HG03571 (cell line): ENCODE data around the gene COX6B2.

Source experiments
- ATAC-seq: cut with Tn5 transposase; IDR thresholded peaks from one replicate; pipeline ENCODE4 v1.9.1; 2021; ENCODE audit not compliant: unreplicated experiment

Gene COX6B2

DNA sequence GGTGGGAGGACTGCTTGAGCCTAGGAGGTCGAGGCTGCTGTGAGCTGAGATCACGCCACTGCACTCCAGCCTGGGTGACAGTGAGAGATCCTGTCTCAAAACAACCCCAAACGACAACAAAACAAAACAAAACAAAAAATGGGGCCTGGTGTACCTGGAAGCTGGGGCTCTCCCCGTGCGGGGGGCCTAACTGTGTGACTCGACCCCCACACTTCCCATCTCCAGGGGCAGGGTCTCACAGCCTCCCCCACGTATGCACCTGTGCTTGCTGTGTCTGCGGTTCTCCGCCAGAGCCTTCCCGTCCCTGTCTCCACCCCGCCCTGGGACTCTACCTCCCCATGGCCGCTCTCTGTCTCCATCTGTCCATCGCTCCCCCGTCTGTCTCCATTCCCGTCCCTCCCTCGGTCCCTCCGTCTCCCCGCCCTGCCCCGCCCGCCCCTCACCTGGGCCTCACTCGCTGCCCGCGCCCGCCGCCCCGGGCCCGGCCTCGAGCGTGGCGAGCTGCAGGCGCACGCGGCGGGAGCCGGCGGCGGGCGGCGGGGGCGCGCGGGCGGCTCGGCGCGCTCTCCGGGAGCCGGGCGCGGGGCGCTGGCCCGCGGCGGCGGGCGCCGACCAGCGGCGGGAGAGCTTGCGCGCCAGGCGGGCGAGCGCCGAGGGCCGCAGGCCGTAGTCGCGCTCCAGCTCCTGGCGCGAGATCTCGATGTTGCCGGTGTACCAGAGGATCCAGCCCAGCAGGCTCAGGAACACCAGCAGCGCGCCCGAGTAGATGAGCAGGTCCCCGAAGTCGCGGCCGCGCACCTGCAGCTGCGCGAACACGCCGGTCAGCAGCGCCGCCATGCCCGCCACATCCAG is 29.0 kb upstream of the COX6B2 start:
- no peak for ATAC-seq

DNA sequence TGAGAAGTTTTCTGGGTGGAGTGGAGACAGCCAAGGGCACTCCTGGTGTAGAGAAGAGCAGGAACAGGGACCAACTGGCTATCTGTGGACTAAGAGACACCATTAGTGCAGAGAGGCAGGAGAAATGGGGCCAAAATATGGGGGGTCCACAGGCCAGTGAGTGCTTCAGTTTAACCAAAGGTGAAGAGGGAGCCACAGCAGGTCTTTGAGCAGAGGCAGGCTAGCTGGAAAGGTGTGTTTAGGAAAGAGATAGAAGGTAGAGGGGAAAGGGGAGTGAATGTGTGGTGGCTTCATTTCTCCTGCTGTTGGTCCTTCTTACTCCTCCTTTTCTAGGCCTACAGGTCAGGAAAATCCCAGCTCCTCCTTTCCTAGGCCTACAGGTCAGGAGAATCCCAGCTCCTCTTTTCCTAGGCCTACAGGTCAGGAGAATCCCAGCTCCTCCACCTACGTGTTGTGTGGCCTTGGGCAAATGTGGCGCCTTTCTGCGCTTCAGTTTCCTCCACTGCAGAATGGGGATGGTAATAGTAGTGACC is 28.1 kb upstream of the COX6B2 start:
- no peak for ATAC-seq

DNA sequence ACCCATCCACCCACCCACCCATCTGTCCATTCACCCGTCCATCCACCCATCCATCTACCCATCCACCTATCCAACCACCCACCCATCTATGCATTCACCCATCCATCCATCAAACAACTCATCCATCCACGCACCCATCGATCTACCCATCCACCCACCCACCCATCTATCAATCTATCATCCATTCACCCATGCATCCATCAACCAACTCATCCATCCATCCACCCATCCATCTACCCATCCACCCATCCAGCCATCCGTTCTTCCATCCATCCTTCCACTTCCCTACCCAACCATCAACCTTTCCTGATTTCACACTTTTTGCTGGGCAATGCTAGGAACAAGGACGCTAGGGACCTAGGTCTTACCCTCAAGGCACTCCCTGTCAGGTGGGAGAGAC is 27.5 kb upstream of the COX6B2 start:
- no peak for ATAC-seq

DNA sequence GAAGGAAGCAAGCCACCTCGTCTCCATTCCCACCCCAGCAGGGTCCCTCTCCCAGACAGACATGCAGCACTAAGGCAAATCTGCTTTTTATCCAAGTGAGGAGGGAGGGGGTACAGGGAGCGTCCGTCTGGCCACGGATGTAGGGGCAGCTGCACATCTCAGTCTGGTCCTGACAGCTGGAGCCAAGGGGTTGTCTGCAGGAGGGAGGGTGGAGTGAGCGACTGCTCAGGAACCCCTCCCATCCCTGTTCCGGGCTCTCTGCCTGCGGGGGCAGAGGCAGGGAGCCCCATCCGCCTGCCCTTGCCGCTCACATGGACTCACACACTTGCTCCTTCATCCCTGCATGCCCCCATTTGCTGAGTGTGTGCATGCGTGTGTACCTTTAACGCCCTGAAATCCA is 24.7 kb upstream of the COX6B2 start:
- ATAC-seq: no peak

DNA sequence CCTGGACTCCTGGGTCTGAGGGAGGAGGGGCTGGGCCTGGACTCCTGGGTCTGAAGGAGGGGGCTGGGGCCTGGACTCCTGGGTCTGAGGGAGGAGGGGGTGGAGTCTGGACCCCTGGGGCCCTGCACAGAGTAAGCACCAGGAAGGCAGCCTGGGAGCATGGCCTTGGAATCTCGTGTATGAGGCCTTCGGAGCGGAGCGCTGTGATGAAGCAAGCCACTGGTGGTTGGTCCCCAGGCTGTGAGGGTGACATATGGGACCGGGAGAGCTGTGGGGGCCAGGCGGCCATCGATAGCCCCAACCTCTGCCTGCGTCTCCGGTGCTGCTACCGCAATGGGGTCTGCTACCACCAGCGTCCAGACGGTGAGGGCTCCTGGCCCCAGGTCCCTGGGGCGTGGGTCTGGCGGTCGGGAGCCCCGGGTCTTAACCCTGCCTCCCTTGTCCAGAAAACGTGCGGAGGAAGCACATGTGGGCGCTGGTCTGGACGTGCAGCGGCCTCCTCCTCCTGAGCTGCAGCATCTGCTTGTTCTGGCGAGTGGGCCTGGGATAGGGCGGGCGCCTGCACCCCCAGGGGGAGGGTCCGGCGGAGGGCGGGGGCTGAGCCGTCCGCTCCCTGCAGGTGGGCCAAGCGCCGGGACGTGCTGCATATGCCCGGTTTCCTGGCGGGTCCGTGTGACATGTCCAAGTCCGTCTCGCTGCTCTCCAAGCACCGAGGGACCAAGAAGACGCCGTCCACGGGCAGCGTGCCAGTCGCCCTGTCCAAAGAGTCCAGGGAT is 23.0 kb upstream of the COX6B2 start:
- no peak for ATAC-seq

DNA sequence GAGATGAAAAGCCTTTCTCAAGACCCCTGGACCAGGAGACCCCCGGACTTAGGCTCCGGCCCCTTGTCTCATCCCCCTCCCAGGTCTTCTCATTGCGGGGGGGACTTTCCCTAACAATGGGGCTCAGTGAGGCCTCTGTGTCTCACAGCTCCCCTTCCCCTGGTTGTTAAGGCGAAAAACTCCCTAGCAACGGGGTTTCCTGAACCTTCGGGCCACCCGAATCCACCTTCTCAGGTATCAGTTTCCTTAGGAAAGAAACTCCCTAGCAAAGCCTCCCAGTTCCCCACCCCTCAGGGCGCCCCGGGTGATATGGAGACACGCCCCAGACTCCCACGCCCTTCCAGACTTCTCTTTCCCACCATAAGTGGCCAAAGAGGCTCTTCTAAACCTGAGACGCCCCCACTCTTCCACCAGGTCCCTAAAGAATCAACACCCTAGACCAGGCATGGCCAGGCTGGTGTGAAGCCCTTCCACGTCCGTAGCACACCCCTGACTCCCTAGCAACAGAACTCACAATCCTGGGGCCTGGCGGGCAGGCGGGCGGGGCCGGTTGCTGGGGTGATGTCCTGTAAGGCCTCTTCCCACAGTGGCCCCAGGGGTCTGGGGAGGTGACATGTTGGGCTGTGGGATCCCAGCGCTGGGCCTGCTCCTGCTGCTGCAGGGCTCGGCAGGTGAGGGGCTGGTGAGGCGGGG is 21.9 kb upstream of the COX6B2 start, which contains the start of gene TMEM190:
Gene TMEM190, plus strand, starts transcription at position 586 of the 693 bp plus-strand sequence. Its CDS starts 28 bp downstream, at position 614.
- ATAC-seq: no peak

DNA sequence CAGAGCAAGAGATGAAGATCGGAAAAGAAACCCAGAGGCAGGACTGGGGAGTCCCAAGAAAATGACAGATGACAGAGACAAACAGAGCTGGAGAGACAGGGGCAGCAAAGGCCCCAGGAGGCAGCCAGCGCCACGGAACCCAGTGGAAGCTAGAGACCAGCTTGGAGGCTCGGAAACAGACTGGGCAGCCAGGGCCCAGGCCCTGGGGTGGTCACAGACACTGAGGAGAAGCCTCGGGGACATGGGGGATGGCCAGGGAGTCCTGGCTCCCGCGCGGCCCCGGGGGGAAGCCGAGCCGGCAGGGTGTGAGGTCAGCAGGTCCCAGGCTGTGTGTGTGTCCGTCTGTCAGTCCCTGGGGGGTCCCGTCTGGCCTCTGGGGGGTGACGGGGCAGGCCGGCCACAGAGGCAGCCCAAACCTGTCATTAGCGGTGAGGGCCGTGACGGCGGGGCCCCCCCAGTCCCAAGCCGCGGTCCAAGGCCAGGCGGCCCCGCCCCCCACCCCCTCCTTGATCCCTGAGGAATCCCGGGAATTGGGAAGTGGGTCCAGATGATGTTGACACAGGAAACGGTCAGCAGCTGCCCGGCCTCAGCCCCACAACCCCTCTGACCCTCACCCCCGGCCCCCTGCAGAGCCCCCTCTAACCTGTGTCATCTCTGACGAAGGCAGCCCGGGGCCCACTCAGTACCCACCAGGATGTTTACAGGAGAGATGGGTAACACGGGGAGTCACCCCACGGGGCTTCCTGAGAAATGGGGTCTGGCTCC is 19.7 kb upstream of the COX6B2 start:
- ATAC-seq: no peak

DNA sequence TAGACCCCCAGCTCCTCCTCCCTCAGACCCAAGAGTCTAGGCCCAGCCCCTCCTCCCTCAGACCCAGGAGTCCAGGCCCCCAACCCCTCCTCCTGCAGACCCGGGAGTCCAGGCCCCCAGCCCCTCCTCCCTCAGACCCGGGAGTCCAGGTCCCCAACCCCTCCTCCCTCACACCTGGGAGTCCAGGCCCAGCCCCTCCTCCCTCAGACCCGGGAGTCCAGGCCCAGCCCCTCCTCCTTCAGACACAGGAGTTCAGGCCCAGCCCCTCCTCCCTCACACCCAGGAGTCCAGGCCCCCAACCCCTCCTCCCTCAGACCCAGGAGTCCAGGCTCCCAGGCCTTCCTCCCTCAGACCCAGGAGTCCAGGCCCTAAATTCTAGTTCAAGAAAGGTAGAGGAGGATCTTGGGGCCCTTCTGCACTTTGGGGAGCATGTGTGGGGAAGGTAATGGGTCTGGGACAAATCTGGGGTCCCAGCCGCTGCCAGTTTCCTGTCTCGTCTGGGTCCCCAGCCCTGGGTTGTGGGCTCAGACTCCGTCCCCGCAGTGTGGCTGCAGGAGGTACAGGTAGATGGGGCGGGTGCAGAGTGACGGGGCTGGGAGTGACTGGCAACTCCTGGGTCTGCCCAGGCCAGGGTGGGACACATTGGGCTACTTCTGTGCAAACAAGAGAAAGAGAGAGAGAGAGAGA is 18.9 kb upstream of the COX6B2 start:
- ATAC-seq: no peak

DNA sequence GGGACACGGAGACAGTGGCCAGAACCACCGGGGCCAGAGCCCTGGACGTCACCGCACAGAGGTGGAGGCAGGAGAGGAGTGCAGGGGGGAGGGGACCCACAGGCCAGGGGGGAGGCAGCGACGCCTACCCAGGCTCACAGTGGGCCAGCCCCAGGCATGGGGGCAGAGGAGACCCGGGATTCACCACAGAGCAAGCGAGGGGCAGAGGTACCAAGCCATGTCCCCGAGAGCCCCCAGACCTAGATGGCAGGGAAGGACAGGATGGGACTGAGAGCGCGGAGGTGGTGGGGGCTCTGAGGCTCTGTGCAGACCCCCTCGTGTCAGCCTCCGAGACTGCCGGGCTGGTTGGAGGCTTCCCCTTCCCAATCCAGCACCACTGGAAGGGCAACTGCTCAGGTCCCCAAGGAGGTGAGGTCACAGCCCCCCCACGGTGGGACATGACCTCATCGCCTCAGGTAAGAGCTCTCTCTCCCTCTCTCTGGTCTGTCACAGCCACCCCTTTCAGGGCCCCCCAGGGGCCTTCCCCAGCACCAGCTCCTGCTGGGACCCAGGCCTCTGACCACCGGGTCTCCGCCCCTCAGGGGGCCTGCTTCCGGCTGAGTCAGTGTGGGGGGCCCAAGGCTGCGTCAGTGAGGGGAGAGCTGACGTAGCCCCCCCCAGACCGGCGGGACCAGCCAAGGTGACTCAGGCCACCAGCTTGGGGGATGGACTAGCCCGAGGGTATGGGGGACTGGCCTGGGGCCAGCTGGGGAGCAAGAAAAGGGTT is 18.0 kb upstream of the COX6B2 start:
- no peak for ATAC-seq

DNA sequence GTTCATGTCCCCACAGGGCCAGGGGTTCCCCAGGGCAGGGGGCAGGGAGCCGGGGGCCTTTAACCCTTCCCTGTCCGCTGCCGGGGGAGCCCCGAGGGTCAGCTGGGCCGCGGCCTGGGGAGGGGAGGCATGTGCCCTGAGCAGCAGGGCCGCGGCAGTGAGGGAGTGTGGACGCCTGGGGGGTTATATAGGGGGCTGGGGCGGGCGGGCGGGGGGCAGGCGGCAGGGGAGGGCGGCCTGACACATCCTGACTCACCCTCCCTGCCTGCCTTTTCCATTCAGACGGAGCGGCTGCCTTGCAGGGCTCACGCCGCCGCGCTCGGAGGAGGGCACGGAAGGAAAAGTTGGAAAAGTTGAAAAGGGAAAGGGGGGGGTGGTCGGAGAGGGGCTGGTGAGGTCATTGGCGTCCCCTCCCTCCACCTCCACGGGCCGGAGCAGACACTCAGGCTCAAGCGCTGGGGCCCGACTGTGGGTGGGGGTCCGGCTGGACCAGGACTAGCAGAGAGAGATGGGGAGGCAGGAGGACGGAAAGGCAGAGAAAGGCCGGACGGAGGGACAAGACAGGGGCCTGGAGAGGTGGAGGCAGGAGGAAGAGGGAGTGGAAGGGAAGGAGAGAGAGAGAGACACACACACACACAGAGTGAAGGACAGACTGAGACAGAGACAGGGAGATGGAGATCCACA is 15.9 kb upstream of the COX6B2 start, which contains the start of gene IL11:
Gene IL11, minus strand, starts transcription at position 159 of the 684 bp plus-strand sequence. Its CDS starts 153 bp downstream, at position 6.
- no peak for ATAC-seq

DNA sequence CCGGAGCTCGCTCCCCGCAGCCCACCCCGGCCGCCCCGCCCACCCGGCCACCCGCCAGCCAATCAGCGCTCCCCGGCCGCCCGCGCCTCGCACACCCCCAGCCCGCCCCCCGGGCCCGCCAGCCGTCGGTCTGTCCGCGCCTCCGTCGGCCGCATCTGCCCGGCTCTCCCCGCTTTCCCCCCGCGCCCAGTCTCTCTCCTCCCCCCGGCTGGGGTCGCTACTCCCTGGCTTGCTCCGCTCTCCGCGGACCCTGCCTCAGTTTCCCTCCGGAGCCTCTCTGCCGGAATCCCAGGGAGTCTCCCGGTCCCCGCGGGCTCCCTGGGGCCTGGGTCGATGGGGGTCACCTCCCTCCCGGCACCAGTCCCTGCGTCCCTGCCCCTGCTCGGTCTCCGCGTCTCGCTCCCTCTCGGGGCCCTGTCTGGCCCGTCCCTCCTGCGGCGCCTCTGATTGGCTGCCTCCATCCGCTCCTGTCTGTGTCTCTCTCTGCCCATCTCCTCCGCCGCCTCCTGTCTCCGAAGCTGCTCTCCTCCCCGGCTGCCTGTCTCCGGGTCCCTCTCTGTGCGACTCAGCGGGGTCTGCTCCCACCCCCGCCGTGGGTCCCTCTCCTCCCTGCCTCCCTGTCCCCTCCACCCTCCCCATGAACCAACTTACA is 15.3 kb upstream of the COX6B2 start:
- no peak for ATAC-seq

DNA sequence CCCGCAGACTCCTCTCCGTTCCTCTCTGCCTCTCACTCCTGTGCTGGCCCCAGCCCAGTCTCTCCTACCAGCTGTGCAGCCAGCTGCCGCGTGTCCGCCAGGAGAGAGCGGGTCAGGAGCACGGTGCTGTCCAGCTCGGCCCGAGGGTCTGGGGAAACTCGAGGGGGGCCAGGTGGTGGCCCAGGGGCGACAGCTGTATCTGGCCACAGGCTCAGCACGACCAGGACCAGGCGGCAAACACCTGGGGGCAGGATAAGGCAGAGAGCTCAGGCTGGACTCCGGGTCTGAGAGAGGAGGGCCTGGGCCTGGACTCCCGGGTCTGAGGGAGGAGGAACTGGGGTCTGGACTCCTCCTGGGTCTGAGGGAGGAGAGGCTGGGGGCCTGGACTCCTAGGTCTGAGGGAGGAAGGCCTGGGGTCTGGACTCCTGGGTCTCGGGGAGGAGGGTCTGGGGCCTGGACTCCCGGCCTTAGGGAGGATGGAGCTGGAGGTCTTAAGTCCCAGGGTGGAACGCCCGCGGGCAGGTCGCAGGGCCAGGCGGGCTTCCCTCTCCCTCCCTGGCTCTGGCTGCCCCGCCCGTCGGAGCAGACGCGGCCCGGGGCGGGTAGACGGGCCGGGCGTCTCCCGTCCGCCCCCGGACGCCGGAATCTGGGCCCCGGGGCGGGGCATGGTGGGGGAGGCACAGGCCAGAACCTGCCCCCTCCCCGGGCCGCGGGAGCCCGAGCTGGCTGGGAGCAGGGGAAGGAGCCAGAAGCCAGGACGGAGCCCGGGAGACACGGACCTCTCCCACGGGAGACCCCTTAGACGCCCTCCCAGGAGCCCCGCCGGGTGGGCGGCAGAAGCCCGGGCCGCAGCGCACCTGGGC is 14.4 kb upstream of the COX6B2 start:
- ATAC-seq: no peak

DNA sequence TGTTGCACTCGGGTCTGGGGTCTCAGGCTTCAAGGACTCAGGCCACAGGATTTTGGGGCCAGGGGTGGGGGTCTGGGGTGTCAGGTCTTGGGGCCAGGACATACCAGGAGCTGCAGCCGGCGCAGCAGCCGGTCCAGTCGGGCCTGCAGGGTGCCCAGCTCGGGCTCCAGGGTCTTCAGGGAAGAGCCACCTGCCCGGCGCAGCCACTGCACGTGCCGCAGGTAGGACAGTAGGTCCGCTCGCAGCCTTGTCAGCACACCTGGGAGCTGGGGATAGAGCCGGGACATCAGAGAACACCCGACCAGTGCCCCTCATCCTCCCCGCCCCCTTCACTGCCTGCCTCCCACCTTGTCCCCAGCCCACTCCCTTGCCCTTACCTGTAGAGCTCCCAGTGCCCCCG is 13.6 kb upstream of the COX6B2 start:
- no peak for ATAC-seq

DNA sequence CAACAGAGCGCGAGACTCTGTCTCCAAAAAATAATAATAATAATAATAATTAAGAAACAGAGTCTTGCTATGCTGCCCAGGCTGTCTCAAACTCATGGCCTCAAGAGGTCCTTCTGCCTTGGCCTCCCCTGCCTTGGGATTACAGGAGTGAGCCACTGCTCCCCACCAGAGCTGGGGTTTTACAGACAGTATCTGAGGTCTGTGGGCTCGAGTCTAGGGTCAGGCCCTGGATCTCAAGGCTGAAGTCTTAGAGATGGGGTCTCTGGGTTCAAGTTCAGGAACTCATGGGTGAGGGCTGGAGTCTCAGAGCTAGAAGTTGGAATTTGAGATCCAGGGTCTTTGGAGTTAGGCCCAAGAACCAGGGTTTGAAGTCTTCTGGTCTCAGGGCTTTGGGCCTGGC is 12.3 kb upstream of the COX6B2 start:
- ATAC-seq: no peak

DNA sequence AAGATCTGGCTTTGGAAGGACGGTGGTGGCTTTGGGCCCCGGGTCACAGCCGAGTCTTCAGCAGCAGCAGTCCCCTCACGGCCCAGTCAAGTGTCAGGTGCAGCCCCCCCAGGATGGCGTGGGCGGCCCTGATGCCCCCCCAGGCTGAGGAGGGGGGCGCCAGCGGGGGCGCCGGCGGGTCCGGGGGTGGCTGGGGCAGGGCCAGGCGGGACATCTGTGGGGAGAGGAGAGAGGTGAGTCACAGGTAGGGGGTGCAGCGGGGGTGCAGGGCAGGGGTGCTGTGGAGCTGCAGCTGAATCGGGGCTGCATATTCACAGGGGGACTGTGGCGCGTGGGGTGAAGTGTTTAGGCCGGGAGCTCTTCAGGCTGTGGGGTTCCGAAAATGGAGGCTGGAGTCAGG is 11.4 kb upstream of the COX6B2 start:
- ATAC-seq: no peak

DNA sequence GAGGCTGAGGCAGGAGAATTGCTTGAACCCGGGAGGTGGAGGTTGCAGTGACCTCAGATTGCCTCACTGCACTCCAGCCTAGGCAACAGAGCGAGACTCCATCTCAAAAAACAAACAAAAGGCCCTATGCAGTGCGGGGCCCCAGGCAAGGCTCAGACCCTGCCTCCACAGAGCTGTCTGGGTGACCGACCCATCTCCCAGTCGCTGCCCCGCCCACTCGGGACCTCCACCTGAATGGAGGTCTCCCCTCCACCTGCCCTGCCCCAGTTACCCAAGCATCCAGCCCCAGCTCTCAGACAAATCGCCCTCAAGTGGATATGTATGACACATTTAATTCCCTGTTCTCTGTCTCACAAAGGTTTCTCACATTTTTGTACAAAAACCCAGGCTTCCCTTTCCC is 10.7 kb upstream of the COX6B2 start:
- ATAC-seq: no peak
